ENCODE data around the gene KCNAB1.

KCNAB1 gene

DNA sequence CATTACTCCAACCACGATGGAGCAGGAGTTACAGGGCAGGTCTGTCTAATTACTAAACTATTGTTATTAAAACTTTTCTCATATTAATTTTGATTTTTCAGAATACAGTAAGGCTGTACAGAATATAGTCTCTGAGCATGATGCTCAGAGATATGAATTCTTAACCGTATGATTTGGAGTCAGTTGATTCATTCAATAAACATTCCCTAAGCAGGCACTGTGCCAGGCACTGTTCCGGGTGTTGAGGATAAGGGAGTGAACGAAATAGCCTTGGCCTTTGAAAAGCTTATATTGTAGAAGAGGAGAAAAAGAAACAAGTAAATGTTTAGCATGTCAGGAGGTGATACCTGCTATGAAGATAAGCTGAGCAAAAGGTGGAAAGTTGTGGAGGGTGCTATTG lies 187.3 kb downstream of the KCNAB1 start:
- H3K4me3 ChIP-seq (replicated peaks; ENCODE audit: low read depth, low read length) = no peak overlapping the region
- DNase-seq (ENCODE audit: low read depth) = peak; percentile 87
- TF ChIP-seq, protein P1, sequence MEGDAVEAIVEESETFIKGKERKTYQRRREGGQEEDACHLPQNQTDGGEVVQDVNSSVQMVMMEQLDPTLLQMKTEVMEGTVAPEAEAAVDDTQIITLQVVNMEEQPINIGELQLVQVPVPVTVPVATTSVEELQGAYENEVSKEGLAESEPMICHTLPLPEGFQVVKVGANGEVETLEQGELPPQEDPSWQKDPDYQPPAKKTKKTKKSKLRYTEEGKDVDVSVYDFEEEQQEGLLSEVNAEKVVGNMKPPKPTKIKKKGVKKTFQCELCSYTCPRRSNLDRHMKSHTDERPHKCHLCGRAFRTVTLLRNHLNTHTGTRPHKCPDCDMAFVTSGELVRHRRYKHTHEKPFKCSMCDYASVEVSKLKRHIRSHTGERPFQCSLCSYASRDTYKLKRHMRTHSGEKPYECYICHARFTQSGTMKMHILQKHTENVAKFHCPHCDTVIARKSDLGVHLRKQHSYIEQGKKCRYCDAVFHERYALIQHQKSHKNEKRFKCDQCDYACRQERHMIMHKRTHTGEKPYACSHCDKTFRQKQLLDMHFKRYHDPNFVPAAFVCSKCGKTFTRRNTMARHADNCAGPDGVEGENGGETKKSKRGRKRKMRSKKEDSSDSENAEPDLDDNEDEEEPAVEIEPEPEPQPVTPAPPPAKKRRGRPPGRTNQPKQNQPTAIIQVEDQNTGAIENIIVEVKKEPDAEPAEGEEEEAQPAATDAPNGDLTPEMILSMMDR (IDR thresholded peaks at IDR 0.05; ENCODE audit: low read length, missing control alignments) = no peak

GRCh38 chr3:156311431-156311830 lies 191.1 kb downstream of the KCNAB1 start:
- H3K4me3 ChIP-seq (replicated peaks; ENCODE audit: low read depth, low read length) = no peak overlapping the region
- TF ChIP-seq, protein P1 (IDR thresholded peaks at IDR 0.05; ENCODE audit: low read length, missing control alignments) = no peak
- no peak for DNase-seq (ENCODE audit: low read depth)

- H3K4me3 ChIP-seq (replicated peaks; ENCODE audit: low read depth, low read length) = no peak overlapping the region
- DNase-seq (ENCODE audit: low read depth) = no peak
- TF ChIP-seq, protein P1 (IDR thresholded peaks at IDR 0.05; ENCODE audit: low read length, missing control alignments) = no peak
These were observed 191.6 kb downstream of the KCNAB1 start for GRCh38 chr3:156311930-156312329.

- no peak for DNase-seq (ENCODE audit: low read depth)
- H3K4me3 ChIP-seq (replicated peaks; ENCODE audit: low read depth, low read length) = no peak overlapping the region
- TF ChIP-seq, protein P1 (IDR thresholded peaks at IDR 0.05; ENCODE audit: low read length, missing control alignments) = no peak
These were observed 195.7 kb downstream of the KCNAB1 start for GRCh38 chr3:156316076-156316475.

DNA sequence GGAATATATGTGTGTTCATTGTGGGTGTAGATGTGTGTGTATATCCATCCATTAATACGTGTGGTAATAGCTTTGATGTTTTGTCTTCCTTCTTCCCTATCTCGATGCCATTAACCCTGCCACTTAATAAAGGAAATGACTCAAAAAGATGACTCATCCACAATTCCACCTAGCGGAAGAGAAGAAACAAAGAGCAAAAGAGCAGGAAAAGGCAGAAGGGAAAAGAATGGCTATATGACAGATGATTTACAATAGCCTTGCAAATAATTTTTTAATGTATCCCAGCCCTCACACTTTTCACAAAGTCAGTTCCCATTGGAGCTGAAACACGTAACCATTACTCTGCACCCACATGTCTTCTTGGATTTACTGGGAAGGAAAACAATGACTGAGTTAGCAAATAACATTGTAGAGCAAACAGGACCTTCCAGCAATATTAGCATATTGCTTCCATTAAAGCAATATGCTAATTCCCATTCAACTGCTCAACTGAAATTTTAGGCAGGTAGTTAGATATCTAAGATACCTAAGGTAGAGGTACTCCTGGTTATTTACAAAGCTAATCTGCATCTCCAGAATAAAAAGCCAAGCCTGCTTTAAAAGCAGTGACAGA lies 197.2 kb downstream of the KCNAB1 start:
- H3K4me3 ChIP-seq (replicated peaks; ENCODE audit: low read depth, low read length) = no peak overlapping the region
- DNase-seq (ENCODE audit: low read depth) = peak; percentile 63
- TF ChIP-seq, protein P1 (IDR thresholded peaks at IDR 0.05; ENCODE audit: low read length, missing control alignments) = no peak

DNA sequence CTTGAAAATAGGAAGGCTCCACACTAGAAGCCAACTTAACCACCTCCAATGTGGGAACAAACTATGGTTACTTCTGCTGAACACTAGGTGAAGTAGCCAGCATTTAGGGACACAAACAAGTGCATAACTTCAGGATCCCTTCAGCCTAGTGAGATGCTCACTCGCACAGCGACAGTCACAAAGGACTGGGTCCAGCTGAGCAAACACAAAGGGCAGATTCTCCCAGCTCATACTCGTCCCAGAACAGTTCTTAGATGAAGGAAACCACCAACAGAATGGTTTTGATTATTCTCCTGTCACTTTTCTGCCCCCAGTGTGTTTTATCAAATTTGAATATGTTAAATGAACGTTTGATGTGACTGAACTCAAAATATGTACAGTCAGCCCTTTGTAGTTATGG lies 201.6 kb downstream of the KCNAB1 start:
- no peak overlapping the region for H3K4me3 ChIP-seq (replicated peaks; ENCODE audit: low read depth, low read length)
- TF ChIP-seq, protein P1 (IDR thresholded peaks at IDR 0.05; ENCODE audit: low read length, missing control alignments) = no peak
- no peak for DNase-seq (ENCODE audit: low read depth)

GRCh38 chr3:156323466-156323865 lies 203.1 kb downstream of the KCNAB1 start:
- DNase-seq (ENCODE audit: low read depth) = peak; percentile 57
- TF ChIP-seq, protein P1 (IDR thresholded peaks at IDR 0.05; ENCODE audit: low read length, missing control alignments) = no peak
- no peak overlapping the region for H3K4me3 ChIP-seq (replicated peaks; ENCODE audit: low read depth, low read length)
